T-cell (primary cell): Measurements from ENCODE around the gene SLC26A3. TPM values are rescaled to one million over a fixed set of nuclear protein-coding genes. Genes with fewer than 3 reads are reported as not detected.

Experiments used
- ATAC-seq, 4 experiments: fragments of 200-7000 bp in 3 of 4; fragments of 150-1000 bp in 1 of 4; cut with Tn5 transposase; replicated peaks in 1 of 4; 1 replicate in 3 of 4; 2 replicates in 1 of 4; pipeline ENCODE4 v1.10.0; 2021; ENCODE audit warnings: moderate library complexity in 3 of 4, mild to moderate bottlenecking in 2 of 4, moderate number of reproducible peaks in 1 of 4
- CTCF ChIA-PET, 2 donors: fragments of 300-600 bp; sonication (Branson Sonifier 250); formaldehyde crosslinking; loops; one replicate each; lab custom pipeline; 2022; ENCODE audit warnings: antibody characterized with exemption in 2 of 2; lab: Charles Lee
- POLR2A ChIA-PET, 2 donors: fragments of 300-600 bp; sonication (Branson Sonifier 250); formaldehyde crosslinking; loops; one replicate each; lab custom pipeline; 2022; ENCODE audit warnings: antibody characterized with exemption in 2 of 2; lab: Charles Lee
- DNase-seq, 35 experiments: peaks; one replicate each; pipeline versions ENCODE4 v3.0.0 to v3.0.0-alpha.2; 2013 to 2023
- H3K27ac ChIP-seq: one replicate; pipeline ENCODE4 v1.5.1; 2013; ENCODE audit warnings: low read length
- H3K27me3 ChIP-seq, 2 experiments: replicated peaks in 1 of 2; 1 replicate in 1 of 2; 2 replicates in 1 of 2; pipeline versions ENCODE4 v1.6.1 to v1.7.0; 2013; ENCODE audit warnings: low read length in 1 of 2, mixed read lengths in 1 of 2; ENCODE audit not compliant: control insufficient read depth in 2 of 2, insufficient read depth in 2 of 2; ENCODE audit errors: extremely low read depth in 1 of 2
- H3K36me3 ChIP-seq, 2 donors: 1 replicate in 1 of 2; 2 replicates in 1 of 2; pipeline versions ENCODE4 v1.6.1 to v1.7.0; 2013; ENCODE audit warnings: low read length in 1 of 2; ENCODE audit not compliant: control insufficient read depth in 2 of 2, insufficient read depth in 1 of 2; ENCODE audit errors: extremely low read depth in 1 of 2
- H3K4me1 ChIP-seq, 2 experiments: 1 replicate in 1 of 2; 2 replicates in 1 of 2; pipeline versions ENCODE4 v1.6.1 to v1.7.0; 2013; ENCODE audit warnings: low read length in 2 of 2, mixed read lengths in 1 of 2; ENCODE audit not compliant: insufficient read depth in 2 of 2, control insufficient read depth in 1 of 2; ENCODE audit errors: extremely low read depth in 1 of 2
- H3K4me3 ChIP-seq, 2 donors: 1 replicate in 1 of 2; 2 replicates in 1 of 2; pipeline versions ENCODE4 v1.5.1 to v1.7.0; 2013; ENCODE audit warnings: mild to moderate bottlenecking in 2 of 2, low read length in 1 of 2, moderate library complexity in 1 of 2; ENCODE audit not compliant: control insufficient read depth in 1 of 2; ENCODE audit errors: extremely low read depth in 1 of 2
- H3K9me3 ChIP-seq: 2 replicates; pipeline ENCODE4 v1.7.0; 2013
- H3K27ac Mint-ChIP-seq, 2 donors: one replicate each; pipeline ENCODE4 v1.8.0; 2020 to 2021; ENCODE audit warnings: mild to moderate bottlenecking in 2 of 2, mixed read lengths in 2 of 2
- H3K27me3 Mint-ChIP-seq, 2 donors: one replicate each; pipeline ENCODE4 v1.8.0; 2021 to 2022; ENCODE audit warnings: mixed read lengths in 2 of 2
- H3K36me3 Mint-ChIP-seq: one replicate; pipeline ENCODE4 v1.8.0; 2021; ENCODE audit warnings: mixed read lengths
- H3K4me1 Mint-ChIP-seq, 3 donors: one replicate each; pipeline ENCODE4 v1.8.0; 2020 to 2022; ENCODE audit warnings: mixed read lengths in 3 of 3, mild to moderate bottlenecking in 1 of 3
- H3K4me3 Mint-ChIP-seq, 3 donors: one replicate each; pipeline ENCODE4 v1.8.0; 2020 to 2022; ENCODE audit warnings: mild to moderate bottlenecking in 3 of 3, mixed read lengths in 3 of 3, moderate library complexity in 3 of 3
- H3K9me3 Mint-ChIP-seq, 3 donors: one replicate each; pipeline ENCODE4 v1.8.0; 2020 to 2022; ENCODE audit warnings: mixed read lengths in 3 of 3
- WGBS: methylation state at CpG from one replicate; pipeline ENCODE4 v1.1.5; 2013; ENCODE audit warnings: missing lambda C conversion rate; ENCODE audit not compliant: insufficient coverage; 5-methylcytosine and 5-hydroxymethylcytosine counted together
- total RNA-seq, 35 experiments: library from RNA in 6 of 35; stranded (reverse) in 6 of 35; fragments of 120-200 nt in 1 of 35; gene quantifications; one replicate each; pipeline versions ENCODE4 v1.2.1 to v1.2.4 and lab custom pipeline; 2013 to 2026

The SLC26A3 gene
- total RNA-seq, 5 donors from 2014 or later (not counting 1 experiment from before 2014, with no cell fraction given) = 0.33 to 0.93 (median 0.70) TPM; not detected in 2

DNA sequence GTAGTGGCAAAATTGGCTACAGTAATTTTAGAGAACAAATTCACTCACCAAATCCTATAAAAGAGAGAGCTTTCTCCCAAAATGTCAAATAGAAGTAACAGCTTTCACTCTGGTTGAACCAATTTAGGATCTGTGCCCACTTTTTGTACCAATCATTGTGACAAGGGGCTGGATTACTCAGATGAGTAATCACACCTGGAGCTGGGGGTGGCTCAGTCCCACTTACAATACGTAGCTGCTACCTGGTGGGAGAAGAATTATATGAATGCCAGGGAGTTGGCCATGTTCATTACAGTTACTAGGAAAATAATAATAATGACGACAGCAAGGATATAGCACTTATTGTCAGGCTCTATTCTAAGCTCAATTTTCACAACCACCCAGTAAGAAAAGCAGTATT is 23.4 kb upstream of the SLC26A3 start:
- Mint-ChIP-seq H3K36me3 (no peaks in the 10 kb centered on the region), H3K4me1 (no peaks in the 10 kb centered on the region), H3K9me3 (peaks cover 4 to 9% (median 5%) of the 10 kb centered on the region in 3 donors), H3K4me3 (no peak overlapping the region), H3K27me3 (peaks cover 0 to 6% of the 10 kb centered on the region in 2 donors), H3K27ac (no peak overlapping the region)
- ChIA-PET POLR2A (no interaction called here), CTCF (no interaction called here)
- no peaks in the 10 kb centered on the region for H3K4me1 ChIP-seq
- no peak overlapping the region for H3K27ac ChIP-seq
- no peaks in the 10 kb centered on the region for H3K9me3 ChIP-seq
- H3K36me3 ChIP-seq = no peaks in the 10 kb centered on the region
- no peaks in the 10 kb centered on the region for H3K27me3 ChIP-seq
- ATAC-seq (no peak), DNase-seq (no peak)
- H3K4me3 ChIP-seq = no peak overlapping the region
- WGBS = no CpG with 5 or more reads among the region's 2 CpGs

DNA sequence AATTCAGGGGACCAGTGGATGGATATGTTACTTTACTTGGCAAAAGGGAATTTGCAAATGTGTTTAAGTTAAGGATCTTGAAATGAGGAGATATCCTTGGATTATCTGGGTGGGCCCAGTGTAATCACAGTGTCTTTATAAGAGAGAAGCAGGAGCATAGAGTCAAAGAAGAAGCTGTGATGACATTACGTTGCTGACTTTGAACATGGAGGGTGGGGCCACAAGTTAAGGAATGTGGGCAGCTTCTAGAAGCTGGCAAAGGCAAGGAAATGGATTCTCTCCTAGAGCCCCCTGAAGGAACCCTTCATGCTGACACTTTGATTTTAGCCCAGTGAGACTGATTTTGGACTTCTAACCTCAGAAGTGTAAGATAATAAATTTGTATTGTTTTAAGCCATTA is 21.8 kb upstream of the SLC26A3 start:
- no peaks in the 10 kb centered on the region for H3K36me3 Mint-ChIP-seq
- no peak overlapping the region for H3K4me3 Mint-ChIP-seq
- no peak overlapping the region for H3K27ac ChIP-seq
- H3K27me3 Mint-ChIP-seq = no peaks in the 10 kb centered on the region
- ChIA-PET CTCF (interaction anchor here in 1 of 2 donors (0.6 kb wide), 1 partner anchor 321 kb away, joined by 5 read pairs; no protein-coding TSS in a partner anchor), POLR2A (no interaction called here)
- H3K36me3 ChIP-seq = no peaks in the 10 kb centered on the region
- WGBS = 83% methylated on average over 1 of the region's 1 CpG
- H3K4me1 ChIP-seq = no peaks in the 10 kb centered on the region
- H3K4me3 ChIP-seq = no peak overlapping the region
- ATAC-seq = no peak
- H3K27ac Mint-ChIP-seq = no peak overlapping the region
- no peaks in the 10 kb centered on the region for H3K4me1 Mint-ChIP-seq
- no peaks in the 10 kb centered on the region for H3K27me3 ChIP-seq
- no peaks in the 10 kb centered on the region for H3K9me3 ChIP-seq
- no peak for DNase-seq
- peaks cover 4 to 8% (median 5%) of the 10 kb centered on the region in 3 donors for H3K9me3 Mint-ChIP-seq

DNA sequence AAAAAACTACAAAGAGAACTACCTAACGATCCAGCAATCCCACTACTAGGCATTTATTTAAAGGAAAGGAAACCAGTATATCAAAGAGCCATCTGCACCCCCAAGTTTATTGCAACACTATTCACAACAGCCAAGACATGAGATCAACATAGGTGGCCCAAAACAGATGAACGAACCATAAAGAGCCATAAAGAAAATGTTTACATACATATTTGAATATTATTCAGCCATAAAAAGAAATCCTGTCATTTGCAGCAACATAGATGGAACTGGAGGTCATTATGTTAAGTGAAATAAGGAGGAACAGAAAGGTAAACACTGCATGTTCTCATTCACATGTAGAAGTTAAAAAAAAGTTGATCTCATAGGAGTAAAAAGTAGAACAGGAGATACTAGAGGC is 15.6 kb upstream of the SLC26A3 start:
- no peak for ATAC-seq
- H3K4me1 Mint-ChIP-seq = peaks cover 0 to 8% (median 4%) of the 10 kb centered on the region in 3 donors
- H3K9me3 Mint-ChIP-seq = no peaks in the 10 kb centered on the region

DNA sequence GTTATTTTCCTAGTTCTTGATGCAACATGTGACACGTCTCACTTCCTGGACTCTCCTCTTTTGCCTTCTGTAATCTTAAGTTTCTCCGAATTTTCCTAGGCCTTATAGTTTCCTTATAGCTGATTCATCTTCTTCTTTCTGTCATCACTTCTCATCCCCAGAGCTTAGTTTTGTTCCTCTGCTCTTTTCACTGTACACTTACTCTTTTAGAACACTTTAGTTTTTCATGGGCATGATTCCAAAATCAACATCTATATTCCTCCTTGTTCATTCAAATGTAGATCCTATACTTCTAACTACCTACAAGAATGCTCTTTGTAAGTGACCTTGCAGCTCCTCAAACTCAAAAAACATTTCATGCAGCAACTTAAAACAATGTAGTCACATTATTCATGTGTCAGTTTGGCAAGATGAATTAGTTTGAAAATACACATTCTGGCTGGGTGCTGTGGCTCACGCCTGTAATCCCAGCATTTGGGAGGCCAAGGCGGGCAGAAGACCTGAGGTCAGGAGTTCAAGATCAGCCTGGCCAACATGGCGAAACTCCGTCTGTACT is 13.1 kb upstream of the SLC26A3 start:
- Mint-ChIP-seq H3K27me3 (peaks cover 0 to 3% of the 10 kb centered on the region in 2 donors), H3K9me3 (no peaks in the 10 kb centered on the region), H3K4me1 (peaks cover 0 to 8% (median 4%) of the 10 kb centered on the region in 3 donors), H3K27ac (no peak overlapping the region), H3K4me3 (no peak overlapping the region), H3K36me3 (no peaks in the 10 kb centered on the region)
- 80% methylated on average over 5 of the region's 6 CpGs for WGBS
- DNase-seq = no peak
- no peaks in the 10 kb centered on the region for H3K27me3 ChIP-seq
- no peaks in the 10 kb centered on the region for H3K9me3 ChIP-seq
- H3K4me1 ChIP-seq = no peaks in the 10 kb centered on the region
- POLR2A ChIA-PET = no interaction called here
- no peak overlapping the region for H3K4me3 ChIP-seq
- ATAC-seq = no peak
- no peaks in the 10 kb centered on the region for H3K36me3 ChIP-seq
- H3K27ac ChIP-seq = no peak overlapping the region
- CTCF ChIA-PET = no interaction called here

More for the DNA sequence above, 15.6 kb upstream of the SLC26A3 start:
- Mint-ChIP-seq H3K4me3 (no peak overlapping the region), H3K27ac (no peak overlapping the region), H3K27me3 (peaks cover 0 to 3% of the 10 kb centered on the region in 2 donors), H3K36me3 (no peaks in the 10 kb centered on the region)
- no peaks in the 10 kb centered on the region for H3K4me1 ChIP-seq
- ChIA-PET CTCF (no interaction called here), POLR2A (no interaction called here)
- no peaks in the 10 kb centered on the region for H3K36me3 ChIP-seq
- H3K9me3 ChIP-seq = no peaks in the 10 kb centered on the region
- no peak for DNase-seq
- WGBS = no CpG with 5 or more reads among the region's 2 CpGs
- H3K27ac ChIP-seq = no peak overlapping the region
- no peak overlapping the region for H3K4me3 ChIP-seq
- no peaks in the 10 kb centered on the region for H3K27me3 ChIP-seq

DNA sequence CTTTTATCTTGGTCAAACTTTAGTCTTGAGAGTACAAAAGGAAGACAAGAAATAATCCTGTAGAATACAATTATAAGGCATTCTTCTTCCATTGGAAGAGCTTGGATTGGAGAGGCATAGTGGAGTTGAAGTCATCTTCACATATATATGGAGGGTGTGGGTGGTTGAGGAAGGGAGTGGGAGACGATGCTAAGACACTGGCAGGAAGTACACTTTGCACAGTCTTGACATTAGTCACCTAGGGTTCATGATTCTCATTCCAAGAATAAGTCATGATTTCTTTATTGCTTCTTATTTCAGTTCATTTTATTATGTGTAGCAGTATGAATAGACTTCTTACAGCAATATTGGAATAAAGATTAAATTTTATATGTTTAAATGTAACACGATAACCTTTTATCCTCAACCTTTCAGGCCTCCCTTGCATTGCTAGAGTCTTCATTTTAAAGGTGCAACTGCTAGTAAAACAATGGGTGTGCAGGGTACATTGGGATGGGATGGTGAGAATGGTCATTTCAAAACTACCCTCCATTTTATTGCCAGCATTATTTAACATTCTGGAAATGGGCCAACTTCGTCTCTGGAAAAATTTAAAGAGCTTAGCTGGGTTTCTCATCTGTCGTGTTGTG is 12.3 kb upstream of the SLC26A3 start:
- CTCF ChIA-PET = no interaction called here
- H3K27ac ChIP-seq = no peak overlapping the region
- POLR2A ChIA-PET = no interaction called here
- H3K36me3 ChIP-seq = no peaks in the 10 kb centered on the region
- Mint-ChIP-seq H3K4me1 (peaks cover 0 to 8% (median 4%) of the 10 kb centered on the region in 3 donors), H3K4me3 (no peak overlapping the region), H3K27ac (no peak overlapping the region), H3K36me3 (no peaks in the 10 kb centered on the region), H3K9me3 (no peaks in the 10 kb centered on the region), H3K27me3 (peaks cover 0 to 3% of the 10 kb centered on the region in 2 donors)
- ATAC-seq (no peak), DNase-seq (no peak)
- H3K27me3 ChIP-seq = no peaks in the 10 kb centered on the region
- no CpG with 5 or more reads among the region's 4 CpGs for WGBS
- H3K4me1 ChIP-seq = no peaks in the 10 kb centered on the region
- H3K9me3 ChIP-seq = no peaks in the 10 kb centered on the region
- H3K4me3 ChIP-seq = no peak overlapping the region

DNA sequence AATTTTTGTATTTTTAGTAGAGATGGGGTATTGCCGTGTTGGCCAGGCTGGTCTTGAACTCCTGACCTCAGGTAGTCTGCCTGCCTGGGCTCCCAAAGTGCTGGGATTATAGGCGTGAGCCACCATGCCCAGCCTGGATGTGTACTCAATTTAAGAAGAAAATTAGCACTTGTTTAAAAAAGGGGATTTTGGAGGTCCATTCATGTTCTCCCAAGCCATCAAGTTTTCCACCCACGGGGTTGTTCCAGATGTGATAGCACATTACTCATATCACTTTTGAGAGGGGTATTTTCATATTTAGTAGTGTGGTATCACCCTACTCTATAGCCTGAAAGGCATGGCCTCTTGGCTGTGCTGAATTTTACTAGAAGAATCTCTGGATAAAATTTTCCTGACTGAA is 10.5 kb upstream of the SLC26A3 start:
- Histone ChIP-seq H3K27ac (no peak overlapping the region), H3K4me1 (no peaks in the 10 kb centered on the region), H3K4me3 (no peak overlapping the region), H3K36me3 (no peaks in the 10 kb centered on the region), H3K27me3 (no peaks in the 10 kb centered on the region), H3K9me3 (no peaks in the 10 kb centered on the region)
- peaks cover 0 to 8% (median 4%) of the 10 kb centered on the region in 3 donors for H3K4me1 Mint-ChIP-seq
- no peak overlapping the region for H3K4me3 Mint-ChIP-seq
- no peaks in the 10 kb centered on the region for H3K9me3 Mint-ChIP-seq
- ChIA-PET POLR2A (no interaction called here), CTCF (no interaction called here)
- 60% methylated on average over 1 of the region's 3 CpGs for WGBS
- peaks cover 0 to 3% of the 10 kb centered on the region in 2 donors for H3K27me3 Mint-ChIP-seq
- no peak for ATAC-seq
- no peak for DNase-seq
- H3K27ac Mint-ChIP-seq = no peak overlapping the region
- no peaks in the 10 kb centered on the region for H3K36me3 Mint-ChIP-seq
